Stimulated activated CD4-positive, alpha-beta T cell treated with anti-CD3 and anti-CD28 coated beads, Interleukin-2, amount 100 ng/mL, for 24 hours (primary cell): ENCODE measurements around the gene MYADML2.
"Not testable (repeated sequence)": the region's sequence is repeated elsewhere in the genome, so short reads cannot be mapped to it uniquely, and the experiment has no call there.

ENCODE experiments used
- DNase-seq, 2 donors: peaks; one replicate each; pipeline ENCODE4 v3.0.0-alpha.2; 2020

The MYADML2 gene

GRCh38 chr17:81923302-81924260, 23.5 kb downstream of the MYADML2 start:
- no peak for DNase-seq

- DNase-seq = no peak
These were observed 24.3 kb downstream of the MYADML2 start for GRCh38 chr17:81922566-81923301.

GRCh38 chr17:81921996-81922565, 25.0 kb downstream of the MYADML2 start:
- no peak for DNase-seq

- no peak for DNase-seq
These were observed 25.5 kb downstream of the MYADML2 start for GRCh38 chr17:81921537-81921862.

GRCh38 chr17:81920612-81921536, 26.2 kb downstream of the MYADML2 start:
- no peak for DNase-seq

- DNase-seq = no peak
These were observed 28.0 kb downstream of the MYADML2 start for GRCh38 chr17:81918832-81919545.

GRCh38 chr17:81918333-81918669, 28.7 kb downstream of the MYADML2 start:
- DNase-seq = not testable (repeated sequence)

GRCh38 chr17:81917565-81918332, 29.3 kb downstream of the MYADML2 start, which contains the start of gene SIRT7:
SIRT7 (minus strand) TSS chr17:81918176; CDS start chr17:81918131, 45 bp downstream.
- peak; percentile 78 to 80 for DNase-seq

- DNase-seq = no peak
These were observed 30.6 kb downstream of the MYADML2 start for GRCh38 chr17:81916234-81917001.

GRCh38 chr17:81915331-81915730, 31.7 kb downstream of the MYADML2 start:
- DNase-seq = no peak

GRCh38 chr17:81914103-81914850, 32.8 kb downstream of the MYADML2 start:
- no peak for DNase-seq

GRCh38 chr17:81913394-81914102, 33.5 kb downstream of the MYADML2 start:
- DNase-seq = no peak

- DNase-seq = no peak
These were observed 34.4 kb downstream of the MYADML2 start for GRCh38 chr17:81912441-81913309.

GRCh38 chr17:81911969-81912368, 35.1 kb downstream of the MYADML2 start:
- DNase-seq = no peak

- peak; percentile 93 to 95 for DNase-seq
These were observed 35.6 kb downstream of the MYADML2 start, which contains the start of gene PCYT2 for GRCh38 chr17:81911277-81911961. PCYT2 (minus strand) TSS chr17:81911399; CDS start chr17:81911355, 44 bp downstream.

GRCh38 chr17:81910840-81911276, 36.2 kb downstream of the MYADML2 start:
- no peak for DNase-seq
